Measurements from ENCODE around the gene SLC25A29. TPM values are rescaled to one million over a fixed set of nuclear protein-coding genes. Genes with fewer than 3 reads are reported as not detected.

Gene SLC25A29
- total and polyA plus RNA-seq, 2 of the 13 experiments (the other 11 are each of a cell fraction or from before 2014, with no cell fraction given), result 12.2 to 17.2 TPM

DNA sequence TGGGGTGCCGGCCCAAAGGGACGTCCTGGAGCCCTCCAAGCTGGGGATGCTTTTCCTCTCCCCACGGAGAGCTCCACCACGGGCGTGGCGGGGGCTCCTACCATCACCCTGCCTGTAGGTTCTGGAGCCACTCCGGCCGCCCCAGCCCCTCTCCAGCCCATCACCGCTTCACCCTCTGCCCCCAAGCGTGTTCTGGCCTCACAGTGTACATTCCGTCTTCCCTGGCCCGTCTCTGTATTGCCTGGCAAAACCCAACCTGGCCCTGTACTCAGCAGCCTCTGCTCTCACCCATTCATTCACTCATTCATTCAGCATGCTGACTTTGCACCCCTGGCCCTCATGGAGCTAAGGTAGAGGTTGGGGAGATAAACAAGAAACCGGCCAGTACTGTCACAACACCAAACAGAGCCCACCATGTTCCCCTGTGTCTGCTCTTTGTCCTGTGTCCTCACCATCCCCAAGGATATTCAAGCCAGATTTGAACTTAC is 20.3 kb downstream of the SLC25A29 start:
- Histone ChIP-seq H4K20me1 (ENCODE audit: insufficient read depth, low read length) (no peaks in the 10 kb centered on the region), H3K9ac (ENCODE audit: insufficient read depth, low read depth, low read length) (peak overlapping the region; percentile 91), H3K27ac (ENCODE audit: extremely low read length, insufficient read depth, low read length) (peak overlapping the region; percentile 84), H3K79me2 (ENCODE audit: insufficient read depth, low read length) (peaks cover 3% of the 10 kb centered on the region), H3K36me3 (replicated peaks in 1 of 2; ENCODE audit: control insufficient read depth in 1 of 2, insufficient read depth in 2 of 2, low read length in 2 of 2) (peaks cover 3 to 8% of the 10 kb centered on the region in 2 experiments; a peak in 2 of 5 replicates), H2AFZ (ENCODE audit: low read length) (no peak overlapping the region), H3K9me3 (ENCODE audit: low read length) (no peaks in the 10 kb centered on the region), H3K27me3 (ENCODE audit: control insufficient read depth in 1 of 2, insufficient read depth in 2 of 2, low read length in 2 of 2) (no peaks in the 10 kb centered on the region), H3K4me3 (replicated peaks in 1 of 3; ENCODE audit: insufficient read depth in 1 of 3, low read depth in 2 of 3, low read length in 3 of 3) (peak overlapping the region; percentile 59 to 77 (median 75); a peak in 4 of 6 replicates), H3K4me1 (ENCODE audit: insufficient read depth, low read length) (peaks cover 62% of the 10 kb centered on the region), H3K4me2 (ENCODE audit: low read depth, low read length) (peak overlapping the region; percentile 85)
- POLR2A ChIA-PET, result interaction anchor here (0.8 to 1.6 kb wide), 4 partner anchors 37 to 89 kb away, joined by 3 to 5 read pairs (median 3); partner anchors contain the start of gene SLC25A47
- no peak for DNase-seq (ENCODE audit: low spot score)
- intact Hi-C loops (cut with micrococcal nuclease; ENCODE audit: unreplicated experiment) (no loop called here), in situ Hi-C loops (cut with HindIII; ENCODE audit: extremely low pct_ligation_motif_present, low pct_unique_long_range_greater_than_20kb) (no loop called here)
- FAIRE-seq, result no peak
- 60% methylated on average over 7 of the region's 13 CpGs for WGBS (ENCODE audit: low lambda C conversion rate)
- BruUV-seq (replicated peaks), result no TSS peak
- ATAC-seq, result 0 out of 3 replicates have a peak, but pooled peaks have one; percentile 1
- CTCF ChIA-PET (ENCODE audit: low intra/inter-chr PET ratio, low total read pairs), result interaction anchor here (1.9 to 2.0 kb wide), 2 partner anchors 15 to 92 kb away, joined by 8 to 14 read pairs; no protein-coding TSS in a partner anchor
- TF ChIP-seq, protein P1, sequence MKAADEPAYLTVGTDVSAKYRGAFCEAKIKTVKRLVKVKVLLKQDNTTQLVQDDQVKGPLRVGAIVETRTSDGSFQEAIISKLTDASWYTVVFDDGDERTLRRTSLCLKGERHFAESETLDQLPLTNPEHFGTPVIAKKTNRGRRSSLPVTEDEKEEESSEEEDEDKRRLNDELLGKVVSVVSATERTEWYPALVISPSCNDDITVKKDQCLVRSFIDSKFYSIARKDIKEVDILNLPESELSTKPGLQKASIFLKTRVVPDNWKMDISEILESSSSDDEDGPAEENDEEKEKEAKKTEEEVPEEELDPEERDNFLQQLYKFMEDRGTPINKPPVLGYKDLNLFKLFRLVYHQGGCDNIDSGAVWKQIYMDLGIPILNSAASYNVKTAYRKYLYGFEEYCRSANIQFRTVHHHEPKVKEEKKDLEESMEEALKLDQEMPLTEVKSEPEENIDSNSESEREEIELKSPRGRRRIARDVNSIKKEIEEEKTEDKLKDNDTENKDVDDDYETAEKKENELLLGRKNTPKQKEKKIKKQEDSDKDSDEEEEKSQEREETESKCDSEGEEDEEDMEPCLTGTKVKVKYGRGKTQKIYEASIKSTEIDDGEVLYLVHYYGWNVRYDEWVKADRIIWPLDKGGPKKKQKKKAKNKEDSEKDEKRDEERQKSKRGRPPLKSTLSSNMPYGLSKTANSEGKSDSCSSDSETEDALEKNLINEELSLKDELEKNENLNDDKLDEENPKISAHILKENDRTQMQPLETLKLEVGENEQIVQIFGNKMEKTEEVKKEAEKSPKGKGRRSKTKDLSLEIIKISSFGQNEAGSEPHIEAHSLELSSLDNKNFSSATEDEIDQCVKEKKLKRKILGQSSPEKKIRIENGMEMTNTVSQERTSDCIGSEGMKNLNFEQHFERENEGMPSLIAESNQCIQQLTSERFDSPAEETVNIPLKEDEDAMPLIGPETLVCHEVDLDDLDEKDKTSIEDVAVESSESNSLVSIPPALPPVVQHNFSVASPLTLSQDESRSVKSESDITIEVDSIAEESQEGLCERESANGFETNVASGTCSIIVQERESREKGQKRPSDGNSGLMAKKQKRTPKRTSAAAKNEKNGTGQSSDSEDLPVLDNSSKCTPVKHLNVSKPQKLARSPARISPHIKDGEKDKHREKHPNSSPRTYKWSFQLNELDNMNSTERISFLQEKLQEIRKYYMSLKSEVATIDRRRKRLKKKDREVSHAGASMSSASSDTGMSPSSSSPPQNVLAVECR (CRISPR knock-in tag; IDR thresholded peaks at IDR 0.05; ENCODE audit: borderline replicate concordance), result no peak
- no peak; the same call in 1 of the 2 replicates for TF ChIP-seq REPIN1 (CRISPR knock-in tag; IDR thresholded peaks at IDR 0.05; ENCODE audit: borderline replicate concordance, low read depth)
- no peak for TF ChIP-seq ZNF432 (CRISPR knock-in tag; IDR thresholded peaks at IDR 0.05; ENCODE audit: borderline replicate concordance)
- 0 out of 2 replicates have a peak, but pooled peaks have one; percentile 40 for TF ChIP-seq ZNF572 (CRISPR knock-in tag; IDR thresholded peaks at IDR 0.05)
- TF ChIP-seq ZFYVE20 (CRISPR knock-in tag; IDR thresholded peaks at IDR 0.05; ENCODE audit: borderline replicate concordance, low read depth), result no peak
- TF ChIP-seq ZNF354B (CRISPR knock-in tag; IDR thresholded peaks at IDR 0.05), result 0 out of 2 replicates have a peak, but pooled peaks have one; percentile 8
- TF ChIP-seq NONO (IDR thresholded peaks at IDR 0.05), result no peak
- 0 out of 2 replicates have a peak, but pooled peaks have one; percentile 6 for TF ChIP-seq NONO (CRISPR knock-in tag; conservative IDR thresholded peaks at IDR 0.05)
- TF ChIP-seq, protein P2, sequence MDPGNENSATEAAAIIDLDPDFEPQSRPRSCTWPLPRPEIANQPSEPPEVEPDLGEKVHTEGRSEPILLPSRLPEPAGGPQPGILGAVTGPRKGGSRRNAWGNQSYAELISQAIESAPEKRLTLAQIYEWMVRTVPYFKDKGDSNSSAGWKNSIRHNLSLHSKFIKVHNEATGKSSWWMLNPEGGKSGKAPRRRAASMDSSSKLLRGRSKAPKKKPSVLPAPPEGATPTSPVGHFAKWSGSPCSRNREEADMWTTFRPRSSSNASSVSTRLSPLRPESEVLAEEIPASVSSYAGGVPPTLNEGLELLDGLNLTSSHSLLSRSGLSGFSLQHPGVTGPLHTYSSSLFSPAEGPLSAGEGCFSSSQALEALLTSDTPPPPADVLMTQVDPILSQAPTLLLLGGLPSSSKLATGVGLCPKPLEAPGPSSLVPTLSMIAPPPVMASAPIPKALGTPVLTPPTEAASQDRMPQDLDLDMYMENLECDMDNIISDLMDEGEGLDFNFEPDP (CRISPR knock-in tag; conservative IDR thresholded peaks at IDR 0.05), result 0 out of 2 replicates have a peak, but pooled peaks have one; percentile 40
- TF ChIP-seq, protein P3, sequence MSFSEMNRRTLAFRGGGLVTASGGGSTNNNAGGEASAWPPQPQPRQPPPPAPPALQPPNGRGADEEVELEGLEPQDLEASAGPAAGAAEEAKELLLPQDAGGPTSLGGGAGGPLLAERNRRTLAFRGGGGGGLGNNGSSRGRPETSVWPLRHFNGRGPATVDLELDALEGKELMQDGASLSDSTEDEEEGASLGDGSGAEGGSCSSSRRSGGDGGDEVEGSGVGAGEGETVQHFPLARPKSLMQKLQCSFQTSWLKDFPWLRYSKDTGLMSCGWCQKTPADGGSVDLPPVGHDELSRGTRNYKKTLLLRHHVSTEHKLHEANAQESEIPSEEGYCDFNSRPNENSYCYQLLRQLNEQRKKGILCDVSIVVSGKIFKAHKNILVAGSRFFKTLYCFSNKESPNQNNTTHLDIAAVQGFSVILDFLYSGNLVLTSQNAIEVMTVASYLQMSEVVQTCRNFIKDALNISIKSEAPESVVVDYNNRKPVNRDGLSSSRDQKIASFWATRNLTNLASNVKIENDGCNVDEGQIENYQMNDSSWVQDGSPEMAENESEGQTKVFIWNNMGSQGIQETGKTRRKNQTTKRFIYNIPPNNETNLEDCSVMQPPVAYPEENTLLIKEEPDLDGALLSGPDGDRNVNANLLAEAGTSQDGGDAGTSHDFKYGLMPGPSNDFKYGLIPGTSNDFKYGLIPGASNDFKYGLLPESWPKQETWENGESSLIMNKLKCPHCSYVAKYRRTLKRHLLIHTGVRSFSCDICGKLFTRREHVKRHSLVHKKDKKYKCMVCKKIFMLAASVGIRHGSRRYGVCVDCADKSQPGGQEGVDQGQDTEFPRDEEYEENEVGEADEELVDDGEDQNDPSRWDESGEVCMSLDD (CRISPR knock-in tag; IDR thresholded peaks at IDR 0.05; ENCODE audit: borderline replicate concordance), result 0 out of 2 replicates have a peak, but pooled peaks have one; percentile 4
